ENCODE data around the gene SLAMF9. TPM values are rescaled to one million over a fixed set of nuclear protein-coding genes. Genes with fewer than 3 reads are reported as not detected.

Gene SLAMF9
- total RNA-seq, 1 experiment from 2014 or later = 8.7 TPM

DNA sequence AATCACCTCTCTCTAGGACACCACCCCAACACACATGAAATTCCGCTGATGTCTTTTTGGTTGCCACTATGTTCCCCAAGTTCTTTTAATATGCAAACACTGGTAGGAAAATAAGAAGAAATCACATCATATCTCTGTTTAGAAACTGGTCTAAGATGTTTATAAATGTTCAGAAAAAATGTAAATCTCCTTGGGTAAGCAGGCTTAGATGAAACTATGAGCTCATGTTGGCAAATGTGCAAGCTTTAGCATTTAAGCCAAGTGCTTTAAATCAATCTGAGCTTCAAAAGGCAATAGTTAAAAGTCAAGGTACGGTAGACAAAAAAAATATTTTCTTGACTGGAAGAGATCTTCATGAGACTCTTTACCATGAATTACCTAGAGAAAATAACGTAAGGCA, 25.2 kb upstream of the SLAMF9 start:
- ATAC-seq = no peak
- Histone ChIP-seq H3K27ac (ENCODE audit: low read length) (no peak overlapping the region), H3K36me3 (ENCODE audit: low read depth, low read length) (no peaks in the 10 kb centered on the region), H2AFZ (ENCODE audit: low read length) (no peak overlapping the region), H3K4me1 (ENCODE audit: insufficient read depth, low read length) (no peaks in the 10 kb centered on the region), H3K27me3 (ENCODE audit: low read length) (peaks cover 10% of the 10 kb centered on the region; the same call in 1 of the 2 replicates), H3K4me3 (ENCODE audit: low read length) (no peak overlapping the region), H4K20me1 (ENCODE audit: low read length) (no peaks in the 10 kb centered on the region), H3F3A (ENCODE audit: low read length, unreplicated experiment) (no peaks in the 10 kb centered on the region), H3K4me2 (ENCODE audit: low read length) (no peak overlapping the region), H3K9ac (ENCODE audit: low read length) (no peak overlapping the region), H3K79me2 (ENCODE audit: low read length) (no peaks in the 10 kb centered on the region), H3K9me3 (ENCODE audit: low read length) (no peaks in the 10 kb centered on the region), H3K9me2 (replicated peaks; ENCODE audit: low read length) (no peaks in the 10 kb centered on the region)
- ChIA-PET CTCF (interaction anchor here (0.7 kb wide), 1 partner anchor 14 kb away, joined by 7 read pairs; no protein-coding TSS in a partner anchor), POLR2A (ENCODE audit: unreplicated experiment) (no interaction called here)
- intact Hi-C loops (cut with micrococcal nuclease) = no loop called here
- TF ChIP-seq, protein P1, sequence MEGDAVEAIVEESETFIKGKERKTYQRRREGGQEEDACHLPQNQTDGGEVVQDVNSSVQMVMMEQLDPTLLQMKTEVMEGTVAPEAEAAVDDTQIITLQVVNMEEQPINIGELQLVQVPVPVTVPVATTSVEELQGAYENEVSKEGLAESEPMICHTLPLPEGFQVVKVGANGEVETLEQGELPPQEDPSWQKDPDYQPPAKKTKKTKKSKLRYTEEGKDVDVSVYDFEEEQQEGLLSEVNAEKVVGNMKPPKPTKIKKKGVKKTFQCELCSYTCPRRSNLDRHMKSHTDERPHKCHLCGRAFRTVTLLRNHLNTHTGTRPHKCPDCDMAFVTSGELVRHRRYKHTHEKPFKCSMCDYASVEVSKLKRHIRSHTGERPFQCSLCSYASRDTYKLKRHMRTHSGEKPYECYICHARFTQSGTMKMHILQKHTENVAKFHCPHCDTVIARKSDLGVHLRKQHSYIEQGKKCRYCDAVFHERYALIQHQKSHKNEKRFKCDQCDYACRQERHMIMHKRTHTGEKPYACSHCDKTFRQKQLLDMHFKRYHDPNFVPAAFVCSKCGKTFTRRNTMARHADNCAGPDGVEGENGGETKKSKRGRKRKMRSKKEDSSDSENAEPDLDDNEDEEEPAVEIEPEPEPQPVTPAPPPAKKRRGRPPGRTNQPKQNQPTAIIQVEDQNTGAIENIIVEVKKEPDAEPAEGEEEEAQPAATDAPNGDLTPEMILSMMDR (conservative IDR thresholded peaks at IDR 0.05; ENCODE audit: low read depth, low read length) = no peak
- TF ChIP-seq EZH2 (IDR thresholded peaks at IDR 0.05; ENCODE audit: low read length, unreplicated experiment) (no peak), EZH2phosphoT487 (IDR thresholded peaks at IDR 0.05; ENCODE audit: borderline replicate concordance, low read length) (no peak)
- no TSS peak for BruUV-seq (replicated peaks)
- no peak for DNase-seq

- no TSS peak for BruUV-seq (replicated peaks)
- CTCF ChIA-PET = no interaction called here
These were observed 24.0 kb upstream of the SLAMF9 start for GRCh38 chr1:159978107-159978398.

GRCh38 chr1:159977364-159978106, 23.5 kb upstream of the SLAMF9 start:
- Histone ChIP-seq H3K27me3 (ENCODE audit: low read length) (peaks cover 3% of the 10 kb centered on the region; the same call in 1 of the 2 replicates), H3K9me2 (replicated peaks; ENCODE audit: low read length) (no peaks in the 10 kb centered on the region), H3K9me3 (ENCODE audit: low read length) (no peaks in the 10 kb centered on the region), H3K79me2 (ENCODE audit: low read length) (no peaks in the 10 kb centered on the region), H3K4me1 (ENCODE audit: insufficient read depth, low read length) (no peaks in the 10 kb centered on the region), H3K4me2 (ENCODE audit: low read length) (no peak overlapping the region), H3K9ac (ENCODE audit: low read length) (no peak overlapping the region), H3K27ac (ENCODE audit: low read length) (no peak overlapping the region), H4K20me1 (ENCODE audit: low read length) (no peaks in the 10 kb centered on the region), H2AFZ (ENCODE audit: low read length) (no peak overlapping the region), H3F3A (ENCODE audit: low read length, unreplicated experiment) (no peaks in the 10 kb centered on the region), H3K4me3 (ENCODE audit: low read length) (no peak overlapping the region), H3K36me3 (ENCODE audit: low read depth, low read length) (no peaks in the 10 kb centered on the region)
- CTCF ChIA-PET = no interaction called here
- TF ChIP-seq, protein P1 (conservative IDR thresholded peaks at IDR 0.05; ENCODE audit: low read depth, low read length) = no peak
- TF ChIP-seq EZH2 (IDR thresholded peaks at IDR 0.05; ENCODE audit: low read length, unreplicated experiment) (no peak), EZH2phosphoT487 (IDR thresholded peaks at IDR 0.05; ENCODE audit: borderline replicate concordance, low read length) (no peak)
- ATAC-seq (no peak; the same call in 1 of the 2 replicates), DNase-seq (no peak)
- BruUV-seq (replicated peaks) = no TSS peak
- intact Hi-C loops (cut with micrococcal nuclease) = no loop called here
- POLR2A ChIA-PET (ENCODE audit: unreplicated experiment) = no interaction called here

More at GRCh38 chr1:159978107-159978398, 24.0 kb upstream of the SLAMF9 start:
- Histone ChIP-seq H3K79me2 (ENCODE audit: low read length) (no peaks in the 10 kb centered on the region), H3K4me3 (ENCODE audit: low read length) (no peak overlapping the region), H3K27ac (ENCODE audit: low read length) (no peak overlapping the region), H3K36me3 (ENCODE audit: low read depth, low read length) (no peaks in the 10 kb centered on the region), H3K4me1 (ENCODE audit: insufficient read depth, low read length) (no peaks in the 10 kb centered on the region), H3K27me3 (ENCODE audit: low read length) (peaks cover 4% of the 10 kb centered on the region; the same call in 1 of the 2 replicates), H3K9ac (ENCODE audit: low read length) (no peak overlapping the region), H2AFZ (ENCODE audit: low read length) (no peak overlapping the region), H4K20me1 (ENCODE audit: low read length) (no peaks in the 10 kb centered on the region), H3K9me3 (ENCODE audit: low read length) (no peaks in the 10 kb centered on the region), H3K4me2 (ENCODE audit: low read length) (no peak overlapping the region), H3K9me2 (replicated peaks; ENCODE audit: low read length) (no peaks in the 10 kb centered on the region), H3F3A (ENCODE audit: low read length, unreplicated experiment) (no peaks in the 10 kb centered on the region)
- POLR2A ChIA-PET (ENCODE audit: unreplicated experiment) = no interaction called here
- DNase-seq = no peak
- intact Hi-C loops (cut with micrococcal nuclease) = no loop called here
- TF ChIP-seq, protein P1 (conservative IDR thresholded peaks at IDR 0.05; ENCODE audit: low read depth, low read length) = no peak
- TF ChIP-seq EZH2phosphoT487 (IDR thresholded peaks at IDR 0.05; ENCODE audit: borderline replicate concordance, low read length) (no peak), EZH2 (IDR thresholded peaks at IDR 0.05; ENCODE audit: low read length, unreplicated experiment) (no peak)
- no peak for ATAC-seq
